SJCRH30 (cell line): ENCODE measurements around the gene ACER3. TPM values are rescaled to one million over a fixed set of nuclear protein-coding genes. Genes with fewer than 3 reads are reported as not detected.
"Not testable (repeated sequence)": the region's sequence is repeated elsewhere in the genome, so short reads cannot be mapped to it uniquely, and the experiment has no call there.

Experiments used
- DNase-seq, 2 experiments: peaks; one replicate each; pipeline ENCODE4 v3.0.0-alpha.2; 2015 to 2020
- H3K27ac ChIP-seq: fragments of 250-450 bp; sonication (Bioruptor Pico); 2 replicates; pipeline ENCODE4 v1.5.1; 2020; ENCODE audit warnings: mild to moderate bottlenecking, moderate library complexity
- H3K27me3 ChIP-seq: fragments of 250-450 bp; sonication (Bioruptor Pico); 2 replicates; pipeline ENCODE4 v1.5.1; 2020; ENCODE audit warnings: mild to moderate bottlenecking, moderate library complexity
- H3K36me3 ChIP-seq: fragments of 250-450 bp; sonication (Bioruptor Pico); 2 replicates; pipeline ENCODE4 v1.5.1; 2020; ENCODE audit warnings: mild to moderate bottlenecking, moderate library complexity
- H3K4me1 ChIP-seq: fragments of 250-450 bp; sonication (Bioruptor Pico); 2 replicates; pipeline ENCODE4 v1.5.1; 2020; ENCODE audit warnings: mild to moderate bottlenecking, moderate library complexity
- H3K4me3 ChIP-seq: fragments of 250-450 bp; sonication (Bioruptor Pico); 2 replicates; pipeline ENCODE4 v1.5.1; 2020; ENCODE audit warnings: mild to moderate bottlenecking, moderate library complexity
- H3K9me3 ChIP-seq: fragments of 250-450 bp; sonication (Bioruptor Pico); replicated peaks from 2 replicates; pipeline ENCODE4 v1.5.1; 2020; ENCODE audit warnings: mild to moderate bottlenecking, moderate library complexity
- total RNA-seq: library from RNA; depleted of rRNA; stranded (reverse); fragments of >200 nt; shearing (Covaris generic); gene quantifications from 2 replicates; pipeline ENCODE4 v1.2.3, GENCODE V29; 2014

The ACER3 gene
- total RNA-seq, 1 experiment from 2014 or later, result 22.1 TPM

GRCh38 chr11:77049026-77049425 lies 188.3 kb downstream of the ACER3 start:
- Histone ChIP-seq H3K27ac (no peak overlapping the region), H3K4me1 (peaks cover 6% of the 10 kb centered on the region; the same call in 1 of the 2 replicates), H3K9me3 (no peaks in the 10 kb centered on the region), H3K36me3 (no peaks in the 10 kb centered on the region), H3K4me3 (no peak overlapping the region), H3K27me3 (no peaks in the 10 kb centered on the region)
- DNase-seq, result no peak

GRCh38 chr11:77051511-77051910 lies 190.8 kb downstream of the ACER3 start:
- H3K27ac ChIP-seq, result no peak overlapping the region
- DNase-seq, result no peak
- H3K4me3 ChIP-seq, result no peak overlapping the region
- H3K9me3 ChIP-seq, result no peaks in the 10 kb centered on the region
- peaks cover 3% of the 10 kb centered on the region; the same call in 1 of the 2 replicates for H3K4me1 ChIP-seq
- no peaks in the 10 kb centered on the region for H3K27me3 ChIP-seq
- no peaks in the 10 kb centered on the region for H3K36me3 ChIP-seq

GRCh38 chr11:77052518-77052917 lies 191.8 kb downstream of the ACER3 start:
- no peak overlapping the region for H3K27ac ChIP-seq
- no peaks in the 10 kb centered on the region for H3K4me1 ChIP-seq
- no peak for DNase-seq
- H3K9me3 ChIP-seq, result no peaks in the 10 kb centered on the region
- H3K27me3 ChIP-seq, result no peaks in the 10 kb centered on the region
- H3K36me3 ChIP-seq, result no peaks in the 10 kb centered on the region
- H3K4me3 ChIP-seq, result no peak overlapping the region

DNA sequence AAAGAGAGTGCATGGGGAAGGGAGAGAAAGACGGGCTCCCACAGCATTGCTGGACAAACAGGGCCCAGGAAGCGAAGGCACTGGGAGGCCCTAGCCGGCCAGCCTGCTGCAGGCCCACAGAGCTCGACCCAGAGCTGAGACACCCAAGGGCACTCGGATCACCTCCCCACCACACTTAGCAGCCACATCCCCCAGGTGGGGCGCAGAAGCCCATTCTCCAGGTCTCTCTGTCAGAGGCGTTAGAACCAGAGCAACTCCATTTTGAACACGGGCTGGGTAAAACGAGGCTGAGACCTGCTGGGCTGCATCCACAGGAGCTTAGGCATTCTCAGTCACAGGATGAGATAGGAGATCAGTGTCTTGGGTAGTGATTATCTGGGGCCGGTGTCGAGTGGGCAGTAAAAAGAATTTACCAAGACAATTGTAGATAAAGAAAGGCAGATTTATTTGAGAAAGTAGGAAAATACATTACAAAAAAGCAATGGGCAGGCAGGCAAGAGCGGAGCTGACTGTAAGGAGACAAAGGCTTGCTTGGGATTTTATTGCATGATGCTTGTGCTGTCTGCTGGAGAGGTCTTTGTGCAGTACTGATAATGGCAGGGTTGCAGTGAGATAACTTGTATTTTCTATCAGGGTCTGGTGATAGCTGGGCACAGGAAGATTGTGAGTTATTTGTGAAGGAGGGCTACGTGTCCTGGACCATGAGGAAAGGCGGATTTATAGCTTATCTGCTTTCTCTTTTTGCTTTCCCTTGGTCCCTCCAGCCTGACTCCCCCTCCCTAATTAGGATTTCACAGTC lies 192.7 kb downstream of the ACER3 start:
- Histone ChIP-seq H3K9me3 (no peaks in the 10 kb centered on the region), H3K27ac (no peak overlapping the region), H3K36me3 (no peaks in the 10 kb centered on the region), H3K27me3 (no peaks in the 10 kb centered on the region), H3K4me3 (no peak overlapping the region), H3K4me1 (no peaks in the 10 kb centered on the region)
- no peak for DNase-seq

DNA sequence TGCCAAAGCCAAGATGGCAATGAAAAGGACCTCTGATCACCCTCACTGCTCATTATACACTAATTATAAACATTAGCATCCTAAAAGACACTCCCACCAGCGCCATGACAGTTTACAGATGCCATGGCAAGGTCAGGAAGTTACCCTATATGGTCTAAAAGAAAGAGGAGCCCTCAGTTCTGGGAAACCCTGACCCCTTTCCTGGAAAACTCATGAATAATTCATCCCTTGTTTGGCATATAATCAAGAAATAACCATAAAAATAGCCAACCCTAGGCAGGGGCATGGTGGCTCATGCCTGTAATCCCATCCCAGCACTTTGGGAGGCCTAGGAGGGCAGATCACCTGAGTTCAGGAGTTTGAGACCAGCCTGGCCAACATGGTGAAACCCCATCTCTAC lies 193.4 kb downstream of the ACER3 start:
- DNase-seq, result no peak
- no peaks in the 10 kb centered on the region for H3K36me3 ChIP-seq
- no peak overlapping the region for H3K27ac ChIP-seq

GRCh38 chr11:77055101-77055561 lies 194.4 kb downstream of the ACER3 start:
- H3K4me3 ChIP-seq, result no peak overlapping the region
- DNase-seq, result no peak

More for the DNA sequence above, 193.4 kb downstream of the ACER3 start:
- Histone ChIP-seq H3K4me1 (no peaks in the 10 kb centered on the region), H3K27me3 (no peaks in the 10 kb centered on the region), H3K4me3 (no peak overlapping the region), H3K9me3 (no peaks in the 10 kb centered on the region)

DNA sequence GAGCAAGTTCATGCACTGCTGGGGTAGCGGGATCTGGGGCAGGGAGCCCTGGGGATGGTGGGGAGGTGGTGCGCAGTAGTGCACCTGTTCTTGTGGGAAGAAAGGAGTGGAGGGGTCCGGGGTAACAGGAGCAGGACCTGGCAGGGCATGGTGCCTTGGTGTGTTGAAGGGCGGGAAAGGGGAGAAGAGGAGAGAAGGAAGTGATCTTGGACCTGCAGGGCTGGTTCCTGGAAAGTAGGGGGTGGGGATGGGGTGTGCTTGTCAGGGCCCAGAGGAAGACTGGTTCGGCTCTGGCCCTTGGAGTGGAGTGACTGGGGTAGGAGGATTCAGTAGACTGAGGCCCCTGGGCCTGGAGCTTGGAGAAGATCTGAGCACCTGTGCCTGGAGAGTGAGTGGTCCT lies 195.2 kb downstream of the ACER3 start:
- no peak overlapping the region for H3K4me3 ChIP-seq
- no peak overlapping the region for H3K27ac ChIP-seq
- no peaks in the 10 kb centered on the region for H3K27me3 ChIP-seq
- H3K4me1 ChIP-seq, result no peaks in the 10 kb centered on the region
- DNase-seq, result no peak
- H3K36me3 ChIP-seq, result no peaks in the 10 kb centered on the region
- H3K9me3 ChIP-seq, result no peaks in the 10 kb centered on the region

More at GRCh38 chr11:77055101-77055561, 194.4 kb downstream of the ACER3 start:
- Histone ChIP-seq H3K4me1 (no peaks in the 10 kb centered on the region), H3K27me3 (no peaks in the 10 kb centered on the region), H3K36me3 (no peaks in the 10 kb centered on the region), H3K9me3 (no peaks in the 10 kb centered on the region), H3K27ac (no peak overlapping the region)

DNA sequence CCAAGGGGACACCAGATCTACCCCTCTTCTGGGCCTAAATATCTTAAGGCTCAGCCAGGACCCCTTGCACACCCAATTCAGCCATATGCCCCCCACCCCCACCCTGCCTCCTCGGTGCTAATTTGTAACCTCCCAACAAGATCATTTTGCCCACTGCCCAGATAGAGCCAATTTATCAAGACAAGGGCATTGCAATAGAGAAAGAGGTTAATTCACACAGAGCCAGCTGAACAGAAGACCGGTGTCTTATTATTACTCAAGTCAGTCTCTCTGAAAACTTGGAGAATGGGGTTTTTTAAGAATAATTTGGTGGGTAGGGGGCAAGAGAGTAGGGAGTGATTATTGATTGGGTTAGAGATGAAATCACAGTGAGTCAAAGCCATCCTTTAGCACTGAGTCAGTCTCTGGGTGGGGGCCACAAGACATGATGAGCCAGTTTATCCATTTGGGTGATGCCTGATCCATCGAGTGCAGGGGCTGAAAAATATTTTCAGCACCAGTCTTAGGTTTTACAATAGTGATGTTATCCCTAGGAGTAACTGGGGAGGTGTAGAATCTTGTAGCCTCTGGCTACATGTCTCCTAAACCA lies 196.2 kb downstream of the ACER3 start:
- H3K4me3 ChIP-seq, result no peak overlapping the region
- H3K36me3 ChIP-seq, result no peaks in the 10 kb centered on the region
- H3K27me3 ChIP-seq, result no peaks in the 10 kb centered on the region
- H3K27ac ChIP-seq, result no peak overlapping the region
- DNase-seq, result no peak
- H3K4me1 ChIP-seq, result no peaks in the 10 kb centered on the region
- H3K9me3 ChIP-seq, result no peaks in the 10 kb centered on the region

DNA sequence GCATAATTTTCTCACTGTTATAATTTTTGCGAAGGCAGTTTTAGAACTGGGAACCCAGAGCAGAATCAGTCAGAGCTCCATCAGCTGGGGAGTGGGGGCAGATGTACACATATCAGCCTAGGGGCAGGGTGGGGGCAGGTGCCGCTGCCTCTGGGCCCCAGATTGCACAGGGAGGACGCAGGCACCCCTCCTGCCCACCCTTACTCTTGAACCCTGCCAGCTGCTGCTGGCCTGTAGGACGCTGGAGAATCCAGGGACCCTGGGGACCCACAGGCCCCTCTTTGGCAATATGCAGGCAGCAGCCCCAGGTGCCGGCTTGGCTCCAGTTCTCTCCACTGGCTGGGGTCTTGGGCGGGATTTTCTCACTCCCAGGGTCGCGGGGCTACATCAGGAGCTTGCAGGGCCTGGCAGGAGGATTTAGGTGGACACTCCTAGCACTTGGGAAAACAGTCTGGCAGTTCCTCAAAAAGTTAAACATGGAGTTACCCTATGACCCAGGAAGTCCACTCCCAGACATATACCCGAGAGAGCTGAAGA lies 197.3 kb downstream of the ACER3 start:
- Histone ChIP-seq H3K27me3 (no peaks in the 10 kb centered on the region), H3K27ac (no peak overlapping the region), H3K4me1 (no peaks in the 10 kb centered on the region), H3K9me3 (no peaks in the 10 kb centered on the region), H3K4me3 (no peak overlapping the region), H3K36me3 (no peaks in the 10 kb centered on the region)
- DNase-seq, result no peak

DNA sequence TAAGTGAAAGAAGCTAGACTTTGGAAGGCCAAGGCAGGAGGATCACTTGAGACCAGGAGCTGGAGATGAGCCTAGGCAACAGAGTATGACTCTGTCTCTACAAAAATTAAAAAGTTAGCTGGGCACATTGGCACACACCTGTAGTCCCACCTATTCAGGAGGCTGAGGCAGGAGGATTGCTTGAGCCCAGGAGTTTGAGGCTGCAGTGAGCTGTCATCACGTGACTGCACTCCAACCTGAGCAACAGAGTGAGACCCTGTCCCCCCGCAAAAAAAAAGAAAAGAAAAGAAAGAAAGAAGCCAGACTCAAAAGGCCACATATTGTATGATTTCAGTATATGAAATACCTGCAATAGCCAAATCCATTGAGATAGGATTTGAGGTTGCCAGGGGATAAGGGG lies 198.2 kb downstream of the ACER3 start:
- H3K27ac ChIP-seq, result no peak overlapping the region
- no peaks in the 10 kb centered on the region for H3K36me3 ChIP-seq
- no peak overlapping the region for H3K4me3 ChIP-seq
- no peaks in the 10 kb centered on the region for H3K4me1 ChIP-seq
- H3K27me3 ChIP-seq, result no peaks in the 10 kb centered on the region
- H3K9me3 ChIP-seq, result no peaks in the 10 kb centered on the region
- DNase-seq, result no peak

DNA sequence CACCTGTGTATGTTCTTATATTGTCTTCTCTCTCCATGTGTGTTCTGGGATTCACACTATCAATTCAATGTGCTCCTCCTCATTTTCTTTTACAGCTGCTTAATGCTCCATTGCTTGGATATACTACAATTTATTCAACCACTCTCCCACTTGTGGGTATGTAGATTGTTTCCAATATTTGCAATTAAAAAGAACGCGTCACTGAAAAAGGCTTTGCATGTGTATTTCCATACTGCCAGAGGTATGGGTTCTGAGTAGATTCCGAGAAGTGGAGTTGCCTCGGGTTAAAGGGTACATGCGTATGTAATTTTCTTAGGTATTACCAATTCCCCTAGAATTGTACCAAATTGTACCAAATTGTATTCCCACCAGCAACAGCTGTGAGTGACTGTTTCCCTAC lies 199.1 kb downstream of the ACER3 start:
- DNase-seq, result no peak
- Histone ChIP-seq H3K27me3 (no peaks in the 10 kb centered on the region), H3K4me3 (no peak overlapping the region), H3K27ac (no peak overlapping the region), H3K4me1 (no peaks in the 10 kb centered on the region), H3K36me3 (no peaks in the 10 kb centered on the region), H3K9me3 (no peaks in the 10 kb centered on the region)

GRCh38 chr11:77060234-77060633 lies 199.5 kb downstream of the ACER3 start:
- DNase-seq, result no peak
- Histone ChIP-seq H3K4me3 (no peak overlapping the region), H3K9me3 (no peaks in the 10 kb centered on the region), H3K27me3 (no peaks in the 10 kb centered on the region), H3K27ac (no peak overlapping the region), H3K36me3 (no peaks in the 10 kb centered on the region), H3K4me1 (no peaks in the 10 kb centered on the region)

- not testable (repeated sequence) for DNase-seq, H3K4me1 ChIP-seq, H3K27me3 ChIP-seq, H3K27ac ChIP-seq, H3K9me3 ChIP-seq, H3K4me3 ChIP-seq, H3K36me3 ChIP-seq
Measured at GRCh38 chr11:77061258-77061657, 200.5 kb downstream of the ACER3 start.

- H3K4me3 ChIP-seq, result no peak overlapping the region
- no peaks in the 10 kb centered on the region for H3K36me3 ChIP-seq
- no peaks in the 10 kb centered on the region for H3K27me3 ChIP-seq
- no peak for DNase-seq
- no peak overlapping the region for H3K27ac ChIP-seq
- no peaks in the 10 kb centered on the region for H3K9me3 ChIP-seq
- H3K4me1 ChIP-seq, result no peaks in the 10 kb centered on the region
Measured at GRCh38 chr11:77062924-77063323, 202.2 kb downstream of the ACER3 start.

- no peak for DNase-seq
- H3K4me3 ChIP-seq, result no peak overlapping the region
- no peak overlapping the region for H3K27ac ChIP-seq
- no peaks in the 10 kb centered on the region for H3K27me3 ChIP-seq
- no peaks in the 10 kb centered on the region for H3K36me3 ChIP-seq
- H3K4me1 ChIP-seq, result no peaks in the 10 kb centered on the region
- H3K9me3 ChIP-seq, result no peaks in the 10 kb centered on the region
Measured at GRCh38 chr11:77063407-77063806, 202.7 kb downstream of the ACER3 start.
